HG03457 (cell line): ENCODE measurements around the gene PPCDC.

Experiments
- ATAC-seq: cut with Tn5 transposase; IDR thresholded peaks from one replicate; pipeline ENCODE4 v1.9.1; 2021; ENCODE audit warnings: moderate number of reproducible peaks; ENCODE audit not compliant: unreplicated experiment

The PPCDC gene

DNA sequence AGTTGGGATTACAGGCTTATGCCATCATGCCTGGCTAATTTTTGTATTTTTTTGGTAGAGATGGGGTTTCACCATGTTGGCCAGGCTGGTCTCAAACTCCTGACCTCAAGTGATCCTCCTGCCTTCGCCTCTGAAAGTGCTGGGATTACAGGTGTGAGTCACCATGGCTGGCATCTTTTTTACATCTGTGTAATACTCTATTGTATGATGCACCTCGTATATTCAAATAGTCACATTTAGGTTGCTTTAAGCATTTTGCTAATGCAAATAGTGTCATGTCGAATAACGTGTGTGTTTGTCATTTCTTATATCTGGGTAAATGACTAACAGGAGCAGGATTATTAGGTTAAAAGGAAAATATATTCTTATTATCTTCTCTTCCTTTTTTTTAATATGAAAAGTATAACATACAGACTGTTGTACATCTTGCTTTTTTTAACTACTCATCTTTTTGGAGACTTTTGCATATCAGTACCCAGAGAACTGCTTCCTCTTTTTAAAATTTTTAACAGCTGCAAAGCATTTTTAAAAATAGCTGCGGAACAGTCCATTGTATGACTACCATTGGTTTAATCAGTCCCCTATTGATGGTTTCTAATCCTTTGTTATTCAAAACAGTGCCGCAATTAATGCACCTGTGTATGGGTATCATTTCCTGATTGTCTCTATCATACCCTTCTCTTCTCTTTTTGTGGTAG is 14.6 kb upstream of the PPCDC start:
- ATAC-seq: peak; percentile 67

DNA sequence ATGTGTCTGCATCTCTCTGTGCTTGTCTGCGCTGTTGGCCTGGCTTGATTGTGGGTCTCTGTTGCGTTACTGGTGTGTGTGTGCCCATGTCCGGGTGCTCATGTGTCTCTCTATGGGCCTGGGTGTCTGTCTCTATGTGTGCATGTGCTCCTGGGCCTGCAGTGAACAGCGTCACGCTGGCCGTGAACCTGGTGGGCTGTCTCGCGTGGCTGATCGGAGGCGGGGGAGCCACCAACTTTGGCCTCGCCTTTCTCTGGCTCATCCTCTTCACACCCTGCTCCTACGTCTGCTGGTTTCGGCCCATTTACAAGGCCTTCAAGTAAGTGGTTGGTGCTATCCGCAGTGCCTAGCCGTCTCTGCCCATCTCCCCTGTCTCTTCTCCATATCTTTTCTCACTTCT is 7.0 kb upstream of the PPCDC start:
- ATAC-seq: no peak

DNA sequence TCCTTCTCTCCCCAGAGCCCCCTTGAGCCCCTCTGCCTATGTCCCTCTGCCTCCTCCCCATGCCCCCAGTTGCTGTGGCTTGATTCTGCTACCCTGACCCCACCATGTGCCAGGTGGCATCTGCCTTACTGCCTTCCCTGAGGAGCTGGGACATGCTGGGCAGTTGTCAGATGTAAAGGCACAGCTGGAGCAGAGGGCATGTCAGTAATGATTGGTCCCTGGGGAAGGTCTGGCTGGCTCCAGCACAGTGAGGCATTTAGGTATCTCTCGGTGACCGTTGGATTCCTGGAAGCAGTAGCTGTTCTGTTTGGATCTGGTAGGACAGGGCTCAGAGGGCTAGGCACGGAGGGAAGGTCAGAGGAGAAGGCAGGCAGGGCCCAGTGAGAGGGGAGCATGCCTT is 3.5 kb upstream of the PPCDC start:
- no peak for ATAC-seq

DNA sequence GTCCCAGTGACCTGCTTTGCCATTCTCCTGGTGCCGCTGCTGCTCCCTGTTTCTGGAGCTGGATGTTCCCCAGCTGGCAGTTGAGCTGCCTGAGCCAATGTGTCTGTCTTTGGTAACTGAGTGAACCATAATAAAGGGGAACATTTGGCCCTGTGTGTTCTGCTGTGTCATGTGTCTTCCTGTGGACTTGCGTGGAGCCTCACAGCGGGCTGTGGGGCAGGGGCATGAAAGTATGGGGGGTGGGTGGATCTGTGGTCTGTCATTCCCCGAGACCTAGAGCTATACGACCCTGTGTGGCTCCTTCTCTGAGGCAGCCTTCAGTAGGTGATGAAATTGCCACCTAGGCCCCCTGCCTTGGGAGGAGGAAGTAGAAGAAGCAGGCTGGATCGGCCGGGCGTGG is 2.0 kb upstream of the PPCDC start:
- no peak for ATAC-seq

- no peak for ATAC-seq
Measured at GRCh38 chr15:75022783-75023180, 608 bp upstream of the PPCDC start.

- no peak for ATAC-seq
Measured at GRCh38 chr15:75023872-75024636, 664 bp downstream of the PPCDC start.

DNA sequence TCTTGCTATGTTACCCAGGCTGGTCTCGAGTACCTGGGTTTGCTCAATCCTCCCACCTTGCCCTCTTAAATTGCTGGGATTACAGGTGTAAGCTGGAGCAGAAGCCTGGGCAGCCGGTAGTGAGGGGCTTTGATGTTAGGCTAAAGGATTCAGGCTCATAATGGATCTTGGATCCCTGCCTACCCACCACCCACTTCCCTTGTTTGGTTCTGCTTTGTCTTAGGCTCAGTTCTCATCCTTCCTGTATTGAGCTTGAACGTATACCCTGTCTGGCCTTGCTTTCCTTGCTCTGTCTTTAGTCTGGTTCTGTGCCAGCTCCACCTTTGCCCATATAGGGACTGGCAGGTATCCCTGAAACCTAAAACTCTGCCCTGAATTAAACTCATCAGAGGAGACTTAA is 1.7 kb downstream of the PPCDC start:
- no peak for ATAC-seq

DNA sequence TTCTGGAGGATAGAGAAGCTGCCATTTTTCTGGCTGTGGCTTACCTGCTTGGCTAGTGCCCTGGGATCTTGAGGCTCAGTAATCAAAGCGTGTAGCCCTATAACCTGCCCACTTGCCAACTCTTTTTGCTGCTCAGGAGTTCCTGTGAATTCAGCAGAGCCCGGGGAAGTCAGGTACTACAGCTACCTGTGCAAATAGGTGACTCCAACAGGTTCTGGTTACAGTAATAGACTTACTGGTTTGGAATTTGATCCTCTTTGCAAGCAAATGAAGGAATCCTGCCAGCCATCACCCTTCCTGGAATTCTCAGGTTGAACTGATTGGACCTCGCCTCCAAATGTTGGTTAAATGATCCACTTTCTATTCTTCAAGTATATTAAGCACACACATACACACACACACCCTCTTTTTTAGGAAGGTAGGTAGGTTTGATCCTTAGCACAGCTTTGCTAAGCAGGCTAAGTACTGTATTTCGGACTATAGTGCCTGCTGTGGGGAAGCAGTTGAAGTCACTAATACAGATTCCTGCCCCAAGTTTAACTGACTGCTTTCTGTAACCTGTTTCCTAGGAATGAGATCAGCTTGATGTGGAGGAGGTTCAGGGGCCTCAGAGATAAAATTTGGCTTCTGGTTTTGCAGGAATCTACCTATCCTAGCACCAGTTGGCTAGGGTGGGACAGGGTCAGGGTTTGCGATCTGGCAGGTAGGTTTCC is 2.3 kb downstream of the PPCDC start:
- no peak for ATAC-seq

GRCh38 chr15:75027551-75027950 is 4.2 kb downstream of the PPCDC start:
- no peak for ATAC-seq

DNA sequence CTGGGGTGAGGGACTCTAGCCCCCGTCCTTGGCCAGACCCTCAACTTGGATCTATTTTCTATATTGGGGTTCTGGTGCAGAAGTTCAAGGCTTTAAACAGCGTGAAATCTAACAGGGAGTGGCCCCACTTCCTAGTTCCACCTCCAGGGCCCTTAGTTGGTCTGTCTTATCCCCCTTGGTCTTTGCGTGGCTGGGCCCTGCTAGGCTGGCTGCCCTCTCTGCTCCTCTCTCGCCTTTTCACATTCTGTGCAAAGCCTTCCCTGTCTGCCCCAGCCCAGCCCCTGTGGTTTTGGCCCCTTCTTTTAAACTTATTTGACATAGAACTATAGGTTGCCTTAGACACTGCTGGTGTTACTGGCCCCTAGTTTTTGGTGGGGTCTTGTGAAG is 5.6 kb downstream of the PPCDC start:
- ATAC-seq: no peak

DNA sequence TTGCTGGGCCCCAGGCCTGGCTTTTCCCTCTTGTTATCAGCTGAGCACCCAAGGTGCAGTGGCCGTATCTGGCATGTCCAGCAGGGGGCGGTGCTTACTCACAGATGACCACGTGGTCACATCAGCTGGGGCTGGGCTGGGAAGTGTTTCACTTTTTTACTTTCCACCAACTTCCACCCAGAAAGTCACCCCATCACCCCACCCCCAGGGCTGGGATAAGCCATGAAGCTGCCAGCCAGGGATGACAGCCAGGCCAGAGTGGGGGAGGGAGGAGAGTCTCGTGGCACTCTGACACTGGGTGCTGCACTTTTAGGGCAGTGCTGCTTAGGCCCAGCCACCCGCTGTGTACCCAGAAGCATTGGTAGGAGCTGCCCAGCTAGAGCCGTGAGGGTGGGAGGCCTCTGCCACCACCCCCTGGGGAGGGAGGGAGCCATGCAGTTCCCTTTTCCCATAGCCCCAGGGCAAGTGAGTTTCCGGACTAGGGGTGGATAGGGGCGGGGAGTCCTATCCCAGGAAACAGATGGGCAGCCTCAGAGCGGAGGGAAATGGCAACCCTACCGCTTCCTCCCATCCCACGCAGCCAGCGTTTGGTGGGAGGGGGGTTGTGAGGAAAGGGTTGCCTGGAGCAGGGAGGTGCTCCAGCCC is 6.1 kb downstream of the PPCDC start:
- ATAC-seq: no peak

- no peak for ATAC-seq
Measured at GRCh38 chr15:75030023-75030413, 6.6 kb downstream of the PPCDC start.

- ATAC-seq: no peak
Measured at GRCh38 chr15:75030424-75030823, 7.0 kb downstream of the PPCDC start.

DNA sequence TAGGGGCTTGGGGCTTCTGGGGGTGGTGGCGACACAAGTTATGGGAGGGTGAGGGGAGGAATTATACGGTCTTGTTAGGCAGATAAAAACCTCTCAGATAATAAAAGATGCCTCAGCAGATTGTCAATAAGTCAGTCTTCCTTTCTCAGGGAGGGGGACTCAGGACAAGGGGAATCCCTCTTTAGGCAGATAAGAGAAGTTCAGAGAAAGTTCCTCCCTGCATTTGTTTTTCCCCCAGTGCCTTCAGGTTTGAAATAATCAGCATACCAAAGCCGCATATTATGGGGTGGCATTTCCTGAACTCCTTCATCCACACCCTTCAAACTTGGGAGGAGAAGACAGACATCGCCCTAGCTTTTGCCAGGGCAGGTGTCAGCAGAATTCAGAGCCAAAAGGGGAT is 8.5 kb downstream of the PPCDC start:
- no peak for ATAC-seq

- ATAC-seq: no peak
Measured at GRCh38 chr15:75032395-75032794, 9.0 kb downstream of the PPCDC start.

- ATAC-seq: no peak
Measured at GRCh38 chr15:75033809-75034208, 10.4 kb downstream of the PPCDC start.

DNA sequence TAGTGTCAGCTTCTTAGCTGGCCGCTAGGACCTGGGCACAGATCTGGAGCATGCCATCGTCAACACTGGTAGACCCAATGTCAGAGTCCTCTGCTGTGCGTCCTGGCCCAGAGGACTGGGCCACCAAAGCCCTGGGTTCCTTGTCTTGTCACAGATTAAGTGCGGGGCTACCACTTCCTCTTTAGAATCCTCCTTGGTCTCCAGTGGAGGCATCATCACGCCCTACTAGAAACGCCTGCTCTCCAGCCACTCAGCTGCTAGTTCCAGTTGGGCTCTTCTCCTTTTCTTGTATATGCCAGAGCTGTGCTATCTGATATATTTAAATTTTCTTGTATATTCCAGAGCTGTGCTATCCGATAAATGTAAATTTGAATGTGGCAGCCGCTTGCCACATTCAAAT is 11.2 kb downstream of the PPCDC start:
- ATAC-seq: no peak

- no peak for ATAC-seq
Measured at GRCh38 chr15:75036212-75036616, 12.8 kb downstream of the PPCDC start.

GRCh38 chr15:75037685-75038084 is 14.3 kb downstream of the PPCDC start:
- ATAC-seq: no peak

- no peak for ATAC-seq
Measured at GRCh38 chr15:75038231-75038630, 14.8 kb downstream of the PPCDC start.

DNA sequence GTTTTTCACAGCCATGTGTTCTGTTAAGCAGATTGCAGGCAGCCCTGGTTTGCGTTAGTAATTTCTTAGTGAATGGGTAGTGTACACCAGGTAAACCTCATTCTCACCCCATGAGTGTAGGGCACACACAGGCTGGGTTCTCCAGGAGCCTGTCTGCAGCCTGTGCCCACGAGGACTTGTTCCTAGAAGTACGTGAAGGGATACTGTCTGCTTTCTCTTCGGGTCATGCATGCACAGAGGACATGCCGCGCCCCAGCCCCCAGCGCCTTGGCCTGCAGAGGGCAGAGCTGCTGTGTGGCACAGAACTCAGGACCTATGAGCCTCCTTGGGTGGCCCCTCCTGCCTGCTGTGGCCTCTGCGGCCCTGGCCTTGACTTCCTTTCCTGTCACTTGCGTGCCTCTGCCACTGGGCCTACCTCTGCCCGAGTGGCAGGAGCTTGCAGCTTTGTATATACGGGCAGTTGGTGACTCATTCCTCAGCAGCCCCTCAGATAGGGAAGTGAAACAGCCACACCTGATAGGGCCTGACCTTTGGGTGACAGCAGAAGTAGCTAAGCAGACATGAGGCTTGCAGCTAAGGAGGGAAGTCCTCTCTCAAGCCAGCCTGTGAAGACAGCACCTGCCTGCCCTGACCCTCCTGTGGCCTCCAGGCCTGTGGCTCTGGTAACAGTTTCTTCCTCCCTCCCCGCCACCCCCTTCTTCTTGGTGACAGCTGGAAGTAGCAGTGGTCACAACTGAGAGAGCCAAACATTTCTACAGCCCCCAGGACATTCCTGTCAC is 19.5 kb downstream of the PPCDC start:
- peak; percentile 51 for ATAC-seq
